ENCODE results near the gene BANF1.

- TF ChIP-seq SNAI2 (CRISPR knock-in tag; IDR thresholded peaks at IDR 0.05) (no peak), ZFP3 (CRISPR knock-in tag; IDR thresholded peaks at IDR 0.05) (no peak), POU6F1 (CRISPR knock-in tag; IDR thresholded peaks at IDR 0.05; ENCODE audit: borderline replicate concordance, low read depth) (no peak), TSHZ2 (CRISPR knock-in tag; IDR thresholded peaks at IDR 0.05) (no peak), TOX (CRISPR knock-in tag; IDR thresholded peaks at IDR 0.05; ENCODE audit: borderline replicate concordance) (no peak), ZFP30 (CRISPR knock-in tag; IDR thresholded peaks at IDR 0.05) (no peak), ZC3H10 (CRISPR knock-in tag; IDR thresholded peaks at IDR 0.05) (no peak), BACH2 (CRISPR knock-in tag; IDR thresholded peaks at IDR 0.05; ENCODE audit: borderline replicate concordance) (no peak), PPARA (CRISPR knock-in tag; IDR thresholded peaks at IDR 0.05; ENCODE audit: borderline replicate concordance) (no peak), ESRRG (CRISPR knock-in tag; IDR thresholded peaks at IDR 0.05) (no peak), GLIS3 (CRISPR knock-in tag; IDR thresholded peaks at IDR 0.05) (no peak), ZNF8 (CRISPR knock-in tag; IDR thresholded peaks at IDR 0.05) (no peak), TCF4 (CRISPR knock-in tag; IDR thresholded peaks at IDR 0.05; ENCODE audit: borderline replicate concordance) (no peak)
Observed at GRCh38 chr11:66045177-66045639, 42.9 kb downstream of the BANF1 start.
